ENCODE results near the gene HMBS. TPM values are rescaled to one million over a fixed set of nuclear protein-coding genes. Genes with fewer than 3 reads are reported as not detected.

The HMBS gene
- total and polyA plus RNA-seq, 8 donors = 3.8 to 25.0 (median 15.9) TPM; not detected in 1

DNA sequence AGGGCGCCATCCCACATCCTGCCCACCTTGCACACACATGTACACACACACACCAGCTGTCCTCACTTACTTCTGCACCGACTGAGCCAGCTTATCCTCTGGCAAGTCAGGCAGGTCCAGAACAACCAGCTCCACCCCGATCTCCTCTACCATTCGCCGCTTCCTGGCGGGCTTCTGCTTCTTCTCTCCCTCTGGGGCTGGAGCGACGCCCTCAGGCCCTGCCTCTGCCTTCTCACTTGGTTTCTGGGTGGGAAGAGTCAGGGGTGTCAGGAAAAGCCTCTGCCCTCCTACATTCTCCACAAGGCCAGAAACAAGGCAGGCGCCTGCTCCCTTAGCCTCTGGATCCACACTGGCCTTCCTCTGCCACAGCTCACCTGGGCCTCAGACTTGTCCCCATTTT is 36.0 kb upstream of the HMBS start:
- WGBS, 5 donors = 94 to 96% (median 95%) methylated on average over 9 of the region's 9 CpGs
- Histone ChIP-seq H3K4me3 (no peak overlapping the region), H3K9me3 (no peaks in the 10 kb centered on the region), H3K36me3 (peaks cover 83 to 97% (median 95%) of the 10 kb centered on the region in 4 donors), H3K27me3 (no peaks in the 10 kb centered on the region), H3K4me1 (no peaks in the 10 kb centered on the region), H3K27ac (no peak overlapping the region)
- TF ChIP-seq POLR2AphosphoS5 (IDR thresholded peaks at IDR 0.05) (no peak), POLR2A (IDR thresholded peaks at IDR 0.05) (no peak), EP300 (IDR thresholded peaks at IDR 0.05) (no peak)
- TF ChIP-seq, protein P1, sequence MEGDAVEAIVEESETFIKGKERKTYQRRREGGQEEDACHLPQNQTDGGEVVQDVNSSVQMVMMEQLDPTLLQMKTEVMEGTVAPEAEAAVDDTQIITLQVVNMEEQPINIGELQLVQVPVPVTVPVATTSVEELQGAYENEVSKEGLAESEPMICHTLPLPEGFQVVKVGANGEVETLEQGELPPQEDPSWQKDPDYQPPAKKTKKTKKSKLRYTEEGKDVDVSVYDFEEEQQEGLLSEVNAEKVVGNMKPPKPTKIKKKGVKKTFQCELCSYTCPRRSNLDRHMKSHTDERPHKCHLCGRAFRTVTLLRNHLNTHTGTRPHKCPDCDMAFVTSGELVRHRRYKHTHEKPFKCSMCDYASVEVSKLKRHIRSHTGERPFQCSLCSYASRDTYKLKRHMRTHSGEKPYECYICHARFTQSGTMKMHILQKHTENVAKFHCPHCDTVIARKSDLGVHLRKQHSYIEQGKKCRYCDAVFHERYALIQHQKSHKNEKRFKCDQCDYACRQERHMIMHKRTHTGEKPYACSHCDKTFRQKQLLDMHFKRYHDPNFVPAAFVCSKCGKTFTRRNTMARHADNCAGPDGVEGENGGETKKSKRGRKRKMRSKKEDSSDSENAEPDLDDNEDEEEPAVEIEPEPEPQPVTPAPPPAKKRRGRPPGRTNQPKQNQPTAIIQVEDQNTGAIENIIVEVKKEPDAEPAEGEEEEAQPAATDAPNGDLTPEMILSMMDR (IDR thresholded peaks at IDR 0.05) = no peak
- DNase-seq = no peak
- intact Hi-C loops (cut with DNase I; ENCODE audit: low total_unique reads) = no loop called here

DNA sequence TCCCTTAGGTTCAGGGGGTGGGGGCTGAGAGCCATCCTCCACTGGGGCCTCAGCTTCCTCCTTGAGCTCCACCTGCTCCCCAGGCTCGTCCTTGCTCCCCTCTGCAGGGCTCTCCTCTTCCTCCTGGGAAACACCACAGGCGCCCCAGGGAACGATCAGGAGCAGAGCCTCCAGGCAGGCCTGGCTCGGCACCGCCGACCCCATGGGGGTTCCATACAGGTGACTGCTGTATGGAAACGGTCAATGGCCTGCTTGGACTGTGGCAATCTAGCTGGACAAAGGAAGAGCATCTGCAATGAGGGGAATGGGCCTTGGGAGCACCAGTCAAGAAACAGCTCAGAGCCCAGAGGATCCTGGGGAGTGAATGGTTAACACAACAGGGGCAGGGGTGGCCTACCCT is 35.6 kb upstream of the HMBS start:
- TF ChIP-seq POLR2A (IDR thresholded peaks at IDR 0.05) (no peak), EP300 (IDR thresholded peaks at IDR 0.05) (no peak), POLR2AphosphoS5 (IDR thresholded peaks at IDR 0.05) (no peak)
- TF ChIP-seq, protein P1 (IDR thresholded peaks at IDR 0.05) = no peak

DNA sequence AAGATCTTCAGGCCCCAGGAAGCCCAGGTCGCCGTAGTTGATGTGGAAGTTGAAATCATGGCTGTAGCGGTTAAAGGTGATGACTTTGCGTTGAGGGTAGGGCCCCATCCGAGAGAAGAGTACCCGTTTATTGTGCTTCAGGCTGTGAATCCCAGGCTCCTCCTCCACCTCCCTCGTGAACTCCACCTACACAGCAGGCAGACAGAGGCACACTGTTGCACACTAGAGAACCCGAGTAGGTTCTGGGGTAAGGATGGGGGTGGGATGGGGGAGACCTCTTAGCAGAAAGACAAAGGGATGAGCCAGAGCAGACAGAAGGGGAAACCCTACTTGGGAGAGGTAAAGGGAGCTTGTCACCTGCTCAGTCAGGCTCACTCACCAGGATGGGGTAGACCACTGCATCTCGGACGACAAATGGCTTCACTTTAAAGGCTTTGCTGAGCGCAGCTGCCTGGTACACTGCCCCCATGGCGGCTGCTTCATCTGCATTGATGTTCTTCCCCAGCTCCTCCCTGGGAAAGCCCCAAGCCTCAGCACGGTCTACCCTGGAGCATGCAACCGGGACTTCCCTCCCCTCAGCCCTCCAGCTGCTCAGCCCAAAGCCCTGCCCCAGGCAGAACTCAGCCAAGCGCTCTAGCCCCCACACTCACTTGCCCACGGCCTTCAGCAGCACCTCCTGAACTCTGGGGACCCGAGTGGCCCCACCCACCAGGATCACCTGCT is 33.1 kb upstream of the HMBS start:
- Histone ChIP-seq H3K4me1 (peaks cover 13 to 27% (median 23%) of the 10 kb centered on the region in 4 donors), H3K4me3 (no peak overlapping the region), H3K27ac (no peak overlapping the region), H3K9me3 (no peaks in the 10 kb centered on the region), H3K27me3 (no peaks in the 10 kb centered on the region), H3K36me3 (peaks cover 79 to 90% (median 88%) of the 10 kb centered on the region in 4 donors)
- TF ChIP-seq, protein P1 (IDR thresholded peaks at IDR 0.05) = no peak
- TF ChIP-seq POLR2A (IDR thresholded peaks at IDR 0.05) (no peak), POLR2AphosphoS5 (IDR thresholded peaks at IDR 0.05) (no peak), EP300 (IDR thresholded peaks at IDR 0.05) (no peak)
- no peak for DNase-seq
- WGBS, 5 donors = 76 to 86% (median 83%) methylated on average over 17 of the region's 17 CpGs
- intact Hi-C loops (cut with DNase I; ENCODE audit: low total_unique reads) = no loop called here

More for the DNA sequence above, 35.6 kb upstream of the HMBS start:
- no peak for DNase-seq
- Histone ChIP-seq H3K9me3 (no peaks in the 10 kb centered on the region), H3K27me3 (no peaks in the 10 kb centered on the region), H3K36me3 (peaks cover 87 to 99% (median 99%) of the 10 kb centered on the region in 4 donors), H3K4me1 (peaks cover 0 to 2% (median under 1%) of the 10 kb centered on the region in 4 donors), H3K27ac (no peak overlapping the region), H3K4me3 (no peak overlapping the region)
- intact Hi-C loops (cut with DNase I; ENCODE audit: low total_unique reads) = no loop called here
- 86 to 98% (median 95%) methylated on average over 2 to 7 of the region's 7 CpGs for WGBS, 5 donors

DNA sequence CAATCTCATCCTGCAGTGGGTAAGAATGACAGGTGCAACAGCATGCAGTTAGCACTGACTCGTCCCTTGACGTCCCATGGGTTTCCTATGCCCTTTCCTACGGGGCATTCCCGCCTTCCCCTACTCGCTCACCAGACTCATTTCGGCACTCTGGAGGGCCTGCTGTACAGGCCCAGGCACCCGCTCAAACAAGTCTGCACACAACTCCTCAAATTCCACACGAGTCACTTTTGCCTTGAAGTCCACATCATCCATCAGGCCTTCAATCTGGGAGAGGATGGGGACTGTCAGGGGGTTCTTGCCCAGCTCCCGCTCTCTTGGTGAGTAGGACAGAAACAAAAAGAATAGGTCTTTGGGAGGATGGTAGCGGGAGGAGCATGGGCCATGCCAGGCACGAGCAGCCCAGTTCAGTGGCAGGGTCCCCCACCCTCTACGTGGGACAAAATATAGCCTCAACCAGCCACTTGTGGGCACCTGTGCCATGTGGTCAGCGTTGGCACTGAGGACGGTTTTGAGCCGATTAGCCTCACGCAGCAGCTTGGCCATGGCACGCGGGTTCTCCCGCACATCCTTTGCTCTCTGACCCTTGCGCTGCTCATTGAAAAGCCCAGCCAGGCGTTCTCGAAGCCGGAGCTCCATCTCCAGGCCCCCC is 32.4 kb upstream of the HMBS start:
- 91 to 95% (median 92%) methylated on average over 18 to 23 of the region's 23 CpGs for WGBS, 5 donors
- Histone ChIP-seq H3K36me3 (peaks cover 72 to 83% (median 81%) of the 10 kb centered on the region in 4 donors), H3K4me1 (peaks cover 13 to 28% (median 23%) of the 10 kb centered on the region in 4 donors), H3K9me3 (no peaks in the 10 kb centered on the region), H3K4me3 (no peak overlapping the region), H3K27ac (no peak overlapping the region), H3K27me3 (no peaks in the 10 kb centered on the region)
- TF ChIP-seq, protein P1 (IDR thresholded peaks at IDR 0.05) = no peak
- DNase-seq = no peak
- intact Hi-C loops (cut with DNase I; ENCODE audit: low total_unique reads) = no loop called here
